Limb (tissue), 2 donors: ENCODE measurements around the gene ATOH8.

Experiments used
- DNase-seq, 2 donors: peaks; one replicate each; pipeline ENCODE4 v3.0.0-alpha.2; 2016; ENCODE audit errors: extremely low spot score in 2 of 2

ATOH8 gene

GRCh38 chr2:85754313-85755095, 713 bp downstream of the ATOH8 start:
- DNase-seq = peak in 1 of 2 donors; percentile 79

GRCh38 chr2:85755122-85756027, 1.6 kb downstream of the ATOH8 start:
- DNase-seq = no peak

DNA sequence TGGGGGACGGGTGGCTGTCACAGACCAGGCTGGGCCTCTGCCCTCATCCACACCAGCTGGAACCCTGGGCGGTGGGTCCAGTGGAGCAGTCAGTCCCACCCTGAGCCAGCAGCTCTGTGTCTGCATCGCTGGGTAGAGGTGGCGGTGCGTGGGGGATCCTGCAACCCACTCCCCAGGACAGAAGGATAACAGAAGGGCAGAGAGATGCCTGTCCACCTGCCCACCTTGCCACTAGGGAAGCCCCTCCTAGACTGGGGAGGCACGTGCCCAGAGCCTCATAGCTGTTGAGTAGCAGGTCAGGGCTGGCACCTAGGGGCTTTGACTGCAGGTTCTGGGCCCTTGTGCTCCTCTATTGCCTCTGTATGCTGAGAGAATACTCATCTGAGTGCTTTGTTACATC, 2.4 kb downstream of the ATOH8 start:
- no peak for DNase-seq

DNA sequence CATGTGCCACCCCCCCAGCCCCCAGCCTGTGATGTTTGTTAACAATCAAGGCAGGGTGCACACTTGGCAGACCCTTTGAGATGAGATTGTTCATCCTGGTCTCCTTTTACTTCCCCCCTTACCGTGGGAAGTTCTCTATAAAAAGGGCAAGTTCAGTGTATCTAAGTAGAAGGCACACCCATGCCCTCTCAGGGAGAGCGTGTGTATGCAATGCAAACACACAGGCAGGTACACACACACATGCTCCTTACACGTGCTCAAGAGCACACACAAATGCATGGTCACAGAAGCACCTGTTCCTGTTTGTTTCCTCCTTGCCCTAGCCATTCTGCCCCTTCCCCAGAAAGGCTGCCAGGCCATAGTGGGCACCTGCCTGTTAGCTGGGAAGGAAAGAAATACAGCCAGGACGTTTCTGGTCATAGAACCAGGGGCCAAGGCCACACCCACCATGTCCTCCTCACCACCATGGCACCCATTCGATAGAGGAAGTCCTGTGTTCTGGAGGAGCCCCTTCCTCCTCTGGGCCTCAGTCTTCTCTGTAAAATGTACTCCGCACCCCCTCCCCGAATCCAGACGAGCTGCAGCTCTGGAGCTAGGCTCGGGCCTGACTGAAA, 3.1 kb downstream of the ATOH8 start:
- DNase-seq = no peak

GRCh38 chr2:85757860-85758259, 4.1 kb downstream of the ATOH8 start:
- no peak for DNase-seq

- no peak for DNase-seq
These were observed 4.8 kb downstream of the ATOH8 start for GRCh38 chr2:85758361-85759256.

DNA sequence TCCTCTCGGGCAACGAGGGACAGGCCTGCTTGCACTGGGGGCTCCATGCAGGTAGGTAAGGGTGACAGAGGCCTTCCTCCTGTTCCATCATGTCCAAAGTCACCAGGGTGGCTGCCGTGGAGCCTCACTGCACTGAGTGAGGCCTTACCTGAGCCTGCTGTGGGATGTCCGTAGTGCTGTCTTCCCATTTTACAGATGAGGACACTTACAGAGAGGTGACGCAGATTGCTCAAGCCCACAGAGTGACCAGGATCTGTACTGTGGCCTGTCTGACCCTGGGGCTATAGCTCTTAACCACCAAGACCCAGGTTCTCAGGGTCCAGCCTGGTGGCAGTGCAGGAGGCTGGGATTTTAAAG, 5.4 kb downstream of the ATOH8 start:
- no peak for DNase-seq

DNA sequence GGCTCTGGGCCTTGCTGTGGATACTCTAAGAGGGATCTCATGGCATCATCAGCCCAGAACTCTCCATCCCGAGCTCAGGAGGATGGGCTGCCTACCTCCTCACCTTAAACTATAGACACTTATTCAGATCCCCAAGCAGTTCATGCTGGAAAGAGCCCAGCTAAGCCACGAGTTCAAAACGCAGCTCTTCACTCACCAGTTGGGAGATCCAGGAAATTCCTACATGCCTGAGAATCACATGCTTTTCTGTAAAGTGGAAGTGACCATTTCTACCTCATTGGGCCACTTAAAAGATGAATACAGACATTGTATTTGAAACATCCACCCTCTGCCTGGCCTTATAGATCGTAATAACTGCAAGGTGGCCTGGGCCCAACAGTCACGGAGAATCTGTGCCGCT, 6.6 kb downstream of the ATOH8 start:
- no peak for DNase-seq

GRCh38 chr2:85760872-85761271, 7.1 kb downstream of the ATOH8 start:
- DNase-seq = no peak

- no peak for DNase-seq
These were observed 7.7 kb downstream of the ATOH8 start for GRCh38 chr2:85761512-85761944.

GRCh38 chr2:85761946-85762345, 8.2 kb downstream of the ATOH8 start:
- no peak for DNase-seq

DNA sequence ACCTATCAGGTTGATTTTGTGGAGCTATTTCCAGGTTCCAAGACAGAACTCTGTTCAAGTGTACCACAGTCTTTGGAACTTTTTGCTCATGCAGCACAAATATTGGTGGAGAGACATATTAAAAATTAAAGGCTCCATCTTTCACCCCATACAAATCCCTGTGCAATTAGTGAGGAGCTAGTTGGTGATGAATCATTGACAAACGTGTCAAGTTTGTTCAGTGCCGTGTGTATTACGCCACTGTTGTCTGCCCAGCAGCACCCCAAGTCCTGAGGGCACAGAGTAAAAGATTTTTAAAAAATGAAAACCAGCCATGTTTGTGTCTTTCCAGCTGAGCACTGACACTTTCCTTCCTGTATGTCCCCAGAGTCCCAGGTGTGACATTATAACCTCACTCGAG, 9.3 kb downstream of the ATOH8 start:
- DNase-seq = no peak

DNA sequence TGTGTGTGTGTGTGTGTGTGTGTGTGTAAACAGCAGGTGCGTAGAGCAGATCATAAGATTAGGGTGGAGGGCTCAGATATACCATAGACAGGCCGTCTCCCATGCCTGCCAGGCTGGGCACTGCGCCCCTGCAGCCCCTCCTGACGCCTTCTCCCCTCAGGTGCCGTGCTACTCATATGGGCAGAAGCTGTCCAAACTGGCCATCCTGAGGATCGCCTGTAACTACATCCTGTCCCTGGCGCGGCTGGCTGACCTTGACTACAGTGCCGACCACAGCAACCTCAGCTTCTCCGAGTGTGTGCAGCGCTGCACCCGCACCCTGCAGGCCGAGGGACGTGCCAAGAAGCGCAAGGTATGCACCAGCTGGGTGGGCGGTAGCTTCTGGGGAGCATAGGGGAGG, 10.0 kb downstream of the ATOH8 start:
- DNase-seq = no peak

- peak in 1 of 2 donors; percentile 68 for DNase-seq
These were observed 11.4 kb downstream of the ATOH8 start for GRCh38 chr2:85765081-85765731.

- DNase-seq = no peak
These were observed 12.4 kb downstream of the ATOH8 start for GRCh38 chr2:85766229-85766628.

DNA sequence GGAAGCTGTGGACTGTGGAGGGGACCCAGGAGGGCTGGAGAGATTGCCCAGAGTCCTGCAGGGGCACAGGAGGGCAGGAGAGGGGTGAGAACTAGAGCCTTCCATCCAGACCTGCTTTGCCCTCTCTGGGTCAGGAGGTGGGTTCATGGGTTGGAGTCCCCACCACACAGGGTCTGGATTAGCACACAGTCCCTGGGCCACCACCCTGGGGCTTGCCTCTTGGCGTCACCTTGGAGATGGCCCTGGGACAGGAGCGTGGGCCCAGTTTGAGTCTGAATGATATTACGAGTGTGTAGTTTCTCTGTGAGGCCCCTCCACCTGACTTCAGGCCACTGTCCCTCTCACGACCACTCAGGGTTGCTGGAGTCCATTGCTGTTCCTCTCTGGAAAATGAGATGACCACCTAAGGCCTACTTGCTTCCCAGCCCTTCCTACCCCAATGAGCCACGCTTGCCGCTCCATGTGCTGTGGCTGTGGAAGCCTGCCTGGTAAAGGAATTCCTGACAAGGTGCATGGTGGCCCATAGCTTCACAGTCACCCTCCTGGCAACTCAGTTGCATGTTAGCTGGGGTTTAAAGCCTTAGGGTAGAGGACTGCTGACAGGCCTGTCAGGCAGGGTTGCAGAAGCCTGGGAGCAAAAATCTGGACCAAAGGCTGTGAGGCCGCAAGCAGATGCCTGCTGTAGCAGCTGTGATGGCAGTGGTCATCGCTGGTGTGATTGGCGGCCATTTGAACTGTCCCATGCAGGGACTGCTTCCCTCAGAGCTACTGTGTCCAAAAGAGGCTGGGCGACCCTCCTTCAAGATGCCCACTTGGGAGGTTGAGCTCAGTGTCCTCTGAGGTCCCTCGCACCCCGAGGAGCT, 14.2 kb downstream of the ATOH8 start:
- no peak for DNase-seq

GRCh38 chr2:85768713-85769112, 14.9 kb downstream of the ATOH8 start:
- no peak for DNase-seq

GRCh38 chr2:85769236-85769982, 15.6 kb downstream of the ATOH8 start:
- DNase-seq = no peak

- DNase-seq = no peak
These were observed 16.2 kb downstream of the ATOH8 start for GRCh38 chr2:85769983-85770362.
